A549 (cell line): Measurements from ENCODE around the gene SMAD3. TPM values are rescaled to one million over a fixed set of nuclear protein-coding genes. Genes with fewer than 3 reads are reported as not detected.

Experiments used
- ATAC-seq, 2 experiments: fragments of 200-7000 bp in 1 of 2; fragments of >200 bp in 1 of 2; cut with Nextera tagmentation in 1 of 2; cut with Tn5 transposase in 1 of 2; 3 replicates each; pipeline versions ENCODE4 v1.8.0 to v1.9.1; 2018 to 2020; ENCODE audit warnings: mild to moderate bottlenecking in 1 of 2, moderate library complexity in 1 of 2
- CTCF ChIA-PET: fragments of 300-600 bp; sonication (Branson Sonifier 250); formaldehyde crosslinking; extraction: SDS; loops from one replicate; lab custom pipeline; 2021; ENCODE audit warnings: antibody characterized with exemption, inconsistent platforms; lab: Yijun Ruan, JAX
- POLR2A ChIA-PET: fragments of 350-600 bp; formaldehyde crosslinking; extraction: SDS; loops from one replicate; lab custom pipeline; 2021; ENCODE audit warnings: antibody characterized with exemption, inconsistent platforms; lab: Yijun Ruan, JAX
- DNase-seq, 2 experiments: peaks; one replicate each; pipeline versions ENCODE4 v3.0.0 to v3.0.0-alpha.2; 2011 to 2016; ENCODE audit warnings: low read depth in 1 of 2, low spot score in 1 of 2
- FAIRE-seq: peaks from 2 replicates; lab custom pipeline; 2011; peaks lifted over from hg19 to GRCh38; lab: Jason Lieb, UNC
- H3K27ac ChIP-seq, 2 experiments: fragments of >200 bp; sonication (Bioruptor Twin); formaldehyde crosslinking; 3 replicates each; pipeline ENCODE4 v1.5.1; 2016 to 2017
- H3K4me1 ChIP-seq: fragments of >200 bp; sonication (Bioruptor Twin); formaldehyde crosslinking; 3 replicates; pipeline ENCODE4 v1.6.1; 2016
- H3K4me2 ChIP-seq: fragments of >200 bp; sonication (Bioruptor Twin); formaldehyde crosslinking; 3 replicates; pipeline ENCODE4 v1.6.1; 2016
- H3K4me3 ChIP-seq: fragments of >200 bp; sonication (Bioruptor Twin); formaldehyde crosslinking; 3 replicates; pipeline ENCODE4 v1.5.1; 2016
- H3K9me3 ChIP-seq: fragments of >200 bp; sonication (Bioruptor Twin); formaldehyde crosslinking; 3 replicates; pipeline ENCODE4 v1.6.1; 2016
- CBX8 ChIP-seq: fragments of 200-600 bp; sonication (generic); IDR thresholded peaks from 2 replicates; pipeline ENCODE4 v1.6.1; 2016
- CEBPB ChIP-seq, 2 experiments: fragments of >200 bp in 1 of 2; sonication (Bioruptor Twin) in 1 of 2; formaldehyde crosslinking in 1 of 2; IDR thresholded peaks; 2 replicates each; pipeline ENCODE4 v1.6.1; 2012 to 2016
- CHD2 ChIP-seq: fragments of 150-350 bp; IDR thresholded peaks from 2 replicates; pipeline ENCODE4 v1.6.1; 2014; ENCODE audit warnings: low read length; ENCODE audit not compliant: partially characterized antibody
- EHF ChIP-seq: fragments of 250-450 bp; sonication (Bioruptor Pico); IDR thresholded peaks from 2 replicates; pipeline ENCODE4 v1.5.0; 2020; ENCODE audit warnings: mild to moderate bottlenecking
- FOSL2 ChIP-seq, 2 experiments: fragments of 450-650 bp in 1 of 2; fragments of >200 bp in 1 of 2; sonication (Bioruptor Twin) in 1 of 2; formaldehyde crosslinking; IDR thresholded peaks; 2 replicates each; pipeline versions ENCODE4 v1.5.0 to v1.6.1; 2016 to 2020; ENCODE audit warnings: mild to moderate bottlenecking in 1 of 2, moderate library complexity in 1 of 2
- HOXA7 ChIP-seq: fragments of 250-450 bp; sonication (Bioruptor Pico); IDR thresholded peaks from 2 replicates; pipeline ENCODE4 v1.5.0; 2020; ENCODE audit warnings: mild to moderate bottlenecking, moderate library complexity
- JUN ChIP-seq, 2 experiments: fragments of >200 bp; sonication (Bioruptor Twin); formaldehyde crosslinking; IDR thresholded peaks; 2 replicates in 1 of 2; 3 replicates in 1 of 2; pipeline ENCODE4 v1.6.1; 2016 to 2017
- JUNB ChIP-seq: fragments of >200 bp; sonication (Bioruptor Twin); formaldehyde crosslinking; IDR thresholded peaks from 2 replicates; pipeline ENCODE4 v1.6.1; 2016
- MAZ ChIP-seq: fragments of 150-350 bp; IDR thresholded peaks from 2 replicates; pipeline ENCODE4 v1.6.1; 2014; ENCODE audit warnings: antibody characterized with exemption, low read depth, low read length, borderline replicate concordance
- NFE2L2 ChIP-seq: fragments of 150-350 bp; conservative IDR thresholded peaks from 2 replicates; pipeline ENCODE4 v1.6.1; 2014; ENCODE audit warnings: low read length
- PHF8 ChIP-seq: fragments of 200-600 bp; sonication (generic); IDR thresholded peaks from 2 replicates; pipeline ENCODE4 v1.6.1; 2016; ENCODE audit warnings: low read depth, mild to moderate bottlenecking, antibody characterized with exemption, moderate library complexity, borderline replicate concordance
- RAD21 ChIP-seq, 2 experiments: fragments of >200 bp in 1 of 2; sonication (Bioruptor Twin) in 1 of 2; formaldehyde crosslinking in 1 of 2; IDR thresholded peaks in 1 of 2; conservative IDR thresholded peaks in 1 of 2; 2 replicates in 1 of 2; 3 replicates in 1 of 2; pipeline ENCODE4 v1.6.1; 2012 to 2018; ENCODE audit warnings: inconsistent platforms in 1 of 2
- SREBF2 ChIP-seq: fragments of 450-650 bp; IDR thresholded peaks from 2 replicates; pipeline ENCODE4 v1.6.1; 2014; ENCODE audit warnings: mild to moderate bottlenecking, moderate library complexity
- TP53 ChIP-seq: fragments of 250-450 bp; sonication (Bioruptor Pico); IDR thresholded peaks from 2 replicates; pipeline ENCODE4 v1.5.0; 2021; ENCODE audit warnings: mild to moderate bottlenecking, moderate library complexity
- ZFP36 ChIP-seq: fragments of 450-650 bp; IDR thresholded peaks from 2 replicates; pipeline ENCODE4 v1.6.1; 2014; ENCODE audit warnings: borderline replicate concordance; ENCODE audit not compliant: partially characterized antibody
- ZNF302 ChIP-seq: fragments of 250-450 bp; sonication (Bioruptor Pico); IDR thresholded peaks from 2 replicates; pipeline ENCODE4 v1.9.0; 2021; ENCODE audit warnings: inconsistent platforms, mild to moderate bottlenecking, moderate library complexity
- WGBS: methylation state at CpG from one replicate; pipeline ENCODE4 v1.1.6; 2017; ENCODE audit errors: missing lambda C conversion rate; 5-methylcytosine and 5-hydroxymethylcytosine counted together
- polyA plus RNA-seq, 4 experiments: library from polyadenylated mRNA; depleted of rRNA in 3 of 4; stranded (reverse); fragments of >200 nt; fragmentation: RNase III in 1 of 4; extraction: RNeasy Plus Mini Kit Qiagen cat#74134 plus additional on column Dnase treatment in 1 of 4; gene quantifications; 2 replicates in 3 of 4; 3 replicates in 1 of 4; pipeline ENCODE4 v1.2.3, GENCODE V29; 2011 to 2017
- TF ChIP-seq, protein P1 (sequence below): IDR thresholded peaks from 2 replicates; pipeline ENCODE4 v1.6.1; 2012
- TF ChIP-seq, protein P2 (sequence below): fragments of >200 bp; sonication (Bioruptor Twin); formaldehyde crosslinking; IDR thresholded peaks from 2 replicates; pipeline ENCODE4 v1.6.1; 2016
- TF ChIP-seq, protein P3 (sequence below): fragments of 250-450 bp; sonication (Bioruptor Pico); IDR thresholded peaks from 2 replicates; pipeline ENCODE4 v1.5.0; 2020; ENCODE audit warnings: low read depth, mild to moderate bottlenecking, moderate library complexity
- TF ChIP-seq, protein P4 (sequence below): fragments of >200 bp; sonication (Bioruptor Twin); formaldehyde crosslinking; IDR thresholded peaks from 3 replicates; pipeline ENCODE4 v1.5.1; 2016
- TF ChIP-seq, protein P5 (sequence below): fragments of >200 bp; sonication (Bioruptor Twin); formaldehyde crosslinking; IDR thresholded peaks from 3 replicates; pipeline ENCODE4 v1.6.1; 2016

Gene SMAD3
- polyA plus RNA-seq, 2 of the 4 experiments (the other 2 are of a cell fraction), result 74.6 to 77.2 TPM

DNA sequence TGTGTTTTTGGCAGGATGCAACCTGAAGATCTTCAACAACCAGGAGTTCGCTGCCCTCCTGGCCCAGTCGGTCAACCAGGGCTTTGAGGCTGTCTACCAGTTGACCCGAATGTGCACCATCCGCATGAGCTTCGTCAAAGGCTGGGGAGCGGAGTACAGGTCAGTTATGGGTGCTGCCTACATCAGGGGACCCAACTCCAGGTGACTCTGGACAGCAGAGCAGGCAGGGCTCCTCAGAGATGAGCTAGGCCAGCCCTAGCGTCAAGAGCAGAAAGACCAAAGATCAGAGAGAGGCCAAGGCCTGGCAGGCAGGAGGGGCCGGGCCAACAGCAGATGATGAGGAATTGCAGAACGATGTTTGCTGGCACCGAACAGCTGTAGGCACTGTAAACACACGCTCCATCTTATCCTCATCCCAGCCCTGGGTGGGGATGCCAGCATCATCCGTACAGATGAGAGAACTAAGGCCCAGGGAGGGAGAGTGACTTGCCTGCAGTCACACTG lies 122.0 kb downstream of the SMAD3 start:
- H3K4me2 ChIP-seq, result no peak overlapping the region
- WGBS, result 91% methylated on average over 12 of the region's 12 CpGs
- H3K4me3 ChIP-seq, result no peak overlapping the region
- peaks cover 59% of the 10 kb centered on the region for H3K4me1 ChIP-seq
- H3K27ac ChIP-seq, result peak overlapping the region in 1 of 2 experiments; percentile 15; a peak in 1 of 6 replicates
- DNase-seq, result peak in 1 of 2 experiments; percentile 20
- POLR2A ChIA-PET, result no interaction called here
- peak; percentile 54 for FAIRE-seq
- peak; percentile 1 to 8; a peak in 3 of 6 replicates for ATAC-seq
- CTCF ChIA-PET, result interaction anchor here (0.7 to 2.0 kb wide), 5 partner anchors 13 to 241 kb away, joined by 3 to 13 read pairs (median 4); partner anchors contain the start of gene SMAD3
- TF ChIP-seq FOSL2 (IDR thresholded peaks at IDR 0.05), result no peak
- no peak for TF ChIP-seq FOSL2 (CRISPR knock-in tag; IDR thresholded peaks at IDR 0.05)
- 0 out of 2 replicates have a peak, but pooled peaks have one; percentile 45 for TF ChIP-seq TP53 (CRISPR knock-in tag)
- no peak for TF ChIP-seq CEBPB (IDR thresholded peaks at IDR 0.05)
- TF ChIP-seq, protein P1, sequence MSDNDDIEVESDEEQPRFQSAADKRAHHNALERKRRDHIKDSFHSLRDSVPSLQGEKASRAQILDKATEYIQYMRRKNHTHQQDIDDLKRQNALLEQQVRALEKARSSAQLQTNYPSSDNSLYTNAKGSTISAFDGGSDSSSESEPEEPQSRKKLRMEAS, result no peak
- no peak for TF ChIP-seq PHF8
- TF ChIP-seq, protein P2, sequence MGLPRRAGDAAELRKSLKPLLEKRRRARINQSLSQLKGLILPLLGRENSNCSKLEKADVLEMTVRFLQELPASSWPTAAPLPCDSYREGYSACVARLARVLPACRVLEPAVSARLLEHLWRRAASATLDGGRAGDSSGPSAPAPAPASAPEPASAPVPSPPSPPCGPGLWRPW, result no peak
- TF ChIP-seq EHF, result no peak
- H3K9me3 ChIP-seq, result no peaks in the 10 kb centered on the region

DNA sequence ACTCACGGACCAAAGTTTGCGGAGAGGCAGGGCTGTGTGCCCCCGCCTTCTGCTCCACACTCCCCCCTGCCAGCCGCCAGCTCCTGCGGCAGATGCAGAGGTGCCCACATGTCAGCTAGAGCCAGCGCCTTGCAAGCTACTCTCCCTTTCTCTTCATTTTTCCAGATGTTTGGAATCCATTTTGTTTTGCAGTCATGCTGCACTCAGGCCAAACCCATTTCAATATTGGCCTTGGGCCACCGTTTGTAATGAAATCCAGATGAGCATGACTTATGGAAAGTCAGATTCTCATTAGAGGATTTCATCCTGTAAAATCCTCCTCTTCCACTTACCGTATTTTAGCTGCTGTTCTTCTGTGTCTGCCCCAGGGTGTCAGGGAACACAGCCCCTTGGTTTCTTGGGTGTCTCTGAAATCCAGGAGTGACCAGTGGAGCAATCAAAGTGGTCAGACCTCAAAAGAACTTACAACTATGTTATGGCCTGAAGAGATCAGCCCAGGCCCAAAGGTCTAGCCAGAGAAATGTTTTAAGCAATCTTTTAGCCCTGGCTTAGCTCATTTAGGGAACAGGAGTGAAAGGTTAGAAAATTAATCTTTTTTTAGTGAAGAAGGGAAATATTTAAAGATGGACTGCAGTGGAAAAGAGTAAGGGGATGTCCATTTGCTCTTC lies 123.3 kb downstream of the SMAD3 start:
- H3K4me2 ChIP-seq, result no peak overlapping the region
- no peak for TF ChIP-seq MAZ
- peak in 1 of 2 experiments; percentile 18; a peak in 1 of 5 replicates for TF ChIP-seq JUN (IDR thresholded peaks at IDR 0.05)
- TF ChIP-seq CBX8, result no peak
- TF ChIP-seq CHD2, result no peak
- DNase-seq (peak in 1 of 2 experiments; percentile 21), ATAC-seq (no peak), FAIRE-seq (no peak)
- peaks cover 62% of the 10 kb centered on the region for H3K4me1 ChIP-seq
- no peak overlapping the region for H3K4me3 ChIP-seq
- no peaks in the 10 kb centered on the region for H3K9me3 ChIP-seq
- POLR2A ChIA-PET, result interaction anchor here (0.7 to 1.3 kb wide), 2 partner anchors 55 to 82 kb away, joined by 3 to 9 read pairs; no protein-coding TSS in a partner anchor
- CTCF ChIA-PET, result interaction anchor here (0.6 to 2.0 kb wide), 3 partner anchors 14 to 336 kb away, joined by 3 to 7 read pairs (median 4); no protein-coding TSS in a partner anchor
- H3K27ac ChIP-seq, result peak overlapping the region in 1 of 2 experiments; percentile 37; a peak in 3 of 6 replicates
- 94% methylated on average over 8 of the region's 8 CpGs for WGBS

DNA sequence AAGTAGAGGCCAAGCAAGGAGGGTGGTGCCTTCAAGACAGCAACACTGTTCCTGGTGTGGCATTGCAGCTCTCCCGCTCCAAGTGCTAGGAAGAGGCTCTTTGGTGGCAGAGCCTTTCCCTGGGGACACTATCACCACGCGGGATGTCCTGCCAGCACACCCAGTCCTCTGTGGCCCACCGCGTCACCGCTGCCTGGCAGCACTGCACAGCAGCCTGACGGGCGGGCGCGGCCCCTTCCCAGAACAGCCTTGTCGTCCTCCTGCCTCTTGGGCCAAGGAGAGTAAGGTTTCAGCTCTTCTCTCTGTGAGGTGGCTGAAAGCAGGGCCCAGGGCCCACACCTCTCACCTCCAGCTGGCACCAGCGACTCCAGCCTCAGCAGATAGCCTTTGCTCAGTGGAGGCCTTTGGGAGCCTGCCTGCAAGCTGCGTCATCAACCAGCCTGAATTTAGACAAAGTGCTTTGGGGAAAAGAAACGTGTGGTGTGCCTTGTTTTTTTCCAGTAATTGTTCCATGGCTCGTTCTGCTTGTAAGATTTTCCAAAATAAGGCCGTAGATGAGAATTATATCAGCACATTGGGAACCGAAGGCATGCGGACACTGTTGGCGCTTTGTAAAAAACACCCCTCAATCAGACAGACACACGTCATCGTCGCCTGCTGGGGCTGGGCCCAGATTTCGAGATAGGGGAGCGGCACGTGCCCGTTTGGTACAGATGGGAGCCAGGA lies 124.1 kb downstream of the SMAD3 start:
- Histone ChIP-seq H3K4me1 (peaks cover 59% of the 10 kb centered on the region), H3K9me3 (no peaks in the 10 kb centered on the region), H3K27ac (peak overlapping the region in 1 of 2 experiments; percentile 55; a peak in 4 of 6 replicates), H3K4me3 (no peak overlapping the region), H3K4me2 (no peak overlapping the region)
- ChIA-PET POLR2A (no interaction called here), CTCF (interaction anchor here (0.9 to 2.0 kb wide), 3 partner anchors 9 to 50 kb away, joined by 3 to 7 read pairs (median 5); no protein-coding TSS in a partner anchor)
- no peak for DNase-seq
- peak; percentile 13 for FAIRE-seq
- TF ChIP-seq TP53 (CRISPR knock-in tag), result no peak
- TF ChIP-seq JUNB, result no peak
- TF ChIP-seq, protein P3, sequence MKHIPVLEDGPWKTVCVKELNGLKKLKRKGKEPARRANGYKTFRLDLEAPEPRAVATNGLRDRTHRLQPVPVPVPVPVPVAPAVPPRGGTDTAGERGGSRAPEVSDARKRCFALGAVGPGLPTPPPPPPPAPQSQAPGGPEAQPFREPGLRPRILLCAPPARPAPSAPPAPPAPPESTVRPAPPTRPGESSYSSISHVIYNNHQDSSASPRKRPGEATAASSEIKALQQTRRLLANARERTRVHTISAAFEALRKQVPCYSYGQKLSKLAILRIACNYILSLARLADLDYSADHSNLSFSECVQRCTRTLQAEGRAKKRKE, result no peak
- TF ChIP-seq RAD21 (conservative IDR thresholded peaks at IDR 0.05 in 1 of 2, IDR thresholded peaks at IDR 0.05 in 1 of 2), result no peak
- TF ChIP-seq ZFP36, result no peak
- TF ChIP-seq, protein P4, sequence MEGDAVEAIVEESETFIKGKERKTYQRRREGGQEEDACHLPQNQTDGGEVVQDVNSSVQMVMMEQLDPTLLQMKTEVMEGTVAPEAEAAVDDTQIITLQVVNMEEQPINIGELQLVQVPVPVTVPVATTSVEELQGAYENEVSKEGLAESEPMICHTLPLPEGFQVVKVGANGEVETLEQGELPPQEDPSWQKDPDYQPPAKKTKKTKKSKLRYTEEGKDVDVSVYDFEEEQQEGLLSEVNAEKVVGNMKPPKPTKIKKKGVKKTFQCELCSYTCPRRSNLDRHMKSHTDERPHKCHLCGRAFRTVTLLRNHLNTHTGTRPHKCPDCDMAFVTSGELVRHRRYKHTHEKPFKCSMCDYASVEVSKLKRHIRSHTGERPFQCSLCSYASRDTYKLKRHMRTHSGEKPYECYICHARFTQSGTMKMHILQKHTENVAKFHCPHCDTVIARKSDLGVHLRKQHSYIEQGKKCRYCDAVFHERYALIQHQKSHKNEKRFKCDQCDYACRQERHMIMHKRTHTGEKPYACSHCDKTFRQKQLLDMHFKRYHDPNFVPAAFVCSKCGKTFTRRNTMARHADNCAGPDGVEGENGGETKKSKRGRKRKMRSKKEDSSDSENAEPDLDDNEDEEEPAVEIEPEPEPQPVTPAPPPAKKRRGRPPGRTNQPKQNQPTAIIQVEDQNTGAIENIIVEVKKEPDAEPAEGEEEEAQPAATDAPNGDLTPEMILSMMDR, result no peak
- no peak for TF ChIP-seq ZNF302 (CRISPR knock-in tag)
- no peak for TF ChIP-seq FOSL2 (IDR thresholded peaks at IDR 0.05)
- TF ChIP-seq FOSL2 (CRISPR knock-in tag; IDR thresholded peaks at IDR 0.05), result no peak
- no peak for TF ChIP-seq CBX8
- TF ChIP-seq SREBF2, result no peak
- TF ChIP-seq, protein P1, result no peak
- TF ChIP-seq, protein P5, sequence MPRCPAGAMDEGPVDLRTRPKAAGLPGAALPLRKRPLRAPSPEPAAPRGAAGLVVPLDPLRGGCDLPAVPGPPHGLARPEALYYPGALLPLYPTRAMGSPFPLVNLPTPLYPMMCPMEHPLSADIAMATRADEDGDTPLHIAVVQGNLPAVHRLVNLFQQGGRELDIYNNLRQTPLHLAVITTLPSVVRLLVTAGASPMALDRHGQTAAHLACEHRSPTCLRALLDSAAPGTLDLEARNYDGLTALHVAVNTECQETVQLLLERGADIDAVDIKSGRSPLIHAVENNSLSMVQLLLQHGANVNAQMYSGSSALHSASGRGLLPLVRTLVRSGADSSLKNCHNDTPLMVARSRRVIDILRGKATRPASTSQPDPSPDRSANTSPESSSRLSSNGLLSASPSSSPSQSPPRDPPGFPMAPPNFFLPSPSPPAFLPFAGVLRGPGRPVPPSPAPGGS, result no peak
- TF ChIP-seq HOXA7 (CRISPR knock-in tag), result no peak
- no peak for TF ChIP-seq NFE2L2
- TF ChIP-seq CEBPB (IDR thresholded peaks at IDR 0.05), result no peak
- ATAC-seq, result no peak
- WGBS, result 94% methylated on average over 26 of the region's 26 CpGs
